ENCODE results near the gene NANP.

Gene NANP

DNA sequence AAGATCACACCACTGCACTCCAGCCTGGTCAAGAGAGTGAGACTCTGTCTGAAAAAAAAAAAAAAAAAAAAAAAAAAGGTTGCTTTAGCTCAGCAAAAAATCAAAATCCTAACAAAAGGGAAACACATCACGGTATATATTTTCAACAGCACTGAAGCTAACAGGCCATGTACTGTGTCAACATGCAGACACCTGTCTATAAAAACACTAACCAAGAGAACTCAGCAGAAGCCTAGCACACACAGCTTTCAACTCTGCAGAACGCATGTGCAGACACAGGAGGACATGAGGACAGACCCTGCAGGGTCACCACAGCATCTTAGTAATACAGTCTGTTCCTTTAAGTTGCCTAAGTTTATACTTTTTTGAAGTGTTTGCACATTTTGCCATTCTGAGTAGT lies 52.0 kb downstream of the NANP start:
- DNase-seq (ENCODE audit: low read depth, low spot score): no peak

DNA sequence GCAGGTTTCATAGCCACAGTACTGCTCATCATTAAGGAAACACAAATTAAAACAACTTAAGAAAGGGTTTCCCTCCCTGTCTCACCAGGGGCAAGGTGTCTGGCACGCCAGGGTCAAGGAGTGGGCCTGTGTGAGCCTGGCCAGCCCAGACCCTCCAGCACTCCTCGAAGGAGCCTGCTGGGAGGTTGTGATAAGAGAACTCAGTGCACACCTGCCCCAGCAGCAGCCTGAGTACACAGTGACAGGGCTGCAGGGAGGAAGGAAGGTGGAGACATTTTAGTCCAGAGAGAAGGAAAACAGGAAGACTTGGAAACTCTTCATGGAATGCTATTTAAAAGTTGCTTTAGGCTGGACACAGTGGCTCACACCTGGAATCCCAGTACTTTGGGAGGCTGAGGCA lies 52.6 kb downstream of the NANP start:
- no peak for DNase-seq (ENCODE audit: low read depth, low spot score)

DNA sequence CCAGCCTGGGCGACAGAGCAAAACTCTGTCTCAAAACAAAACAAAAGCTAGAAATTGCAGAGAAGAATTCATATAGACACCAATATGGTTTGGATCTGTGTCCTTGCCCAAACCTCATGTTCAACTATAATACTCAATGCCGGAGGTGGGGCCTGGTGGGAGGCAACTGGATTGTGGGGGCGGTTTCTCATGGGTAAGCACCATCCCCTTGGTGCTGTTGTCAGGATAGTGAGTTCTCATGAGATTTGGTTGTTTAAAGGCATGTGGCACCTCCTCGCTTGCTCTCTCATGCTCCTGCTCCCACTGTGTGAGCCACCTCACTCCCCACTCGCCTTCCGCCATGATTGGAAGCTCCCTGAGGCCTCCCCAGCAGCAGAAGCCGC lies 53.7 kb downstream of the NANP start:
- DNase-seq (ENCODE audit: low read depth, low spot score): no peak

DNA sequence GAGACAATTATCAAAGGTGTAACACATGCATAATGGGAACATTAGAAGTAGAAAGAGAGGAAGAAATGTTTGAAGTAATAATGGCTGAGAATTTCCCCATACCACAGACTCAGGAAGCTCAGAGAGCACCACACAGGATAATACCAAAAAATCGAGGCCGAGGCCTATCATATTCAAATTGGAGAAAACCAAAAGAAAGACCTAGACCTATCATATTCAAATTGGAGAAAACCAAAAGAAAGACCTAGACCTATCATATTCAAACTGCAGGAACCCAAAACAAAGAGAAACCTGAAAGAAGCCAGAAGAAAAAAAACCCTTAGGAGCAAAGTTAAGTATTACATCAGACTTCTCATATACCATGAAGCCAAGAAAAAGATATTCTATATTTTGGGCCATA lies 56.5 kb downstream of the NANP start:
- DNase-seq (ENCODE audit: low read depth, low spot score): no peak

DNA sequence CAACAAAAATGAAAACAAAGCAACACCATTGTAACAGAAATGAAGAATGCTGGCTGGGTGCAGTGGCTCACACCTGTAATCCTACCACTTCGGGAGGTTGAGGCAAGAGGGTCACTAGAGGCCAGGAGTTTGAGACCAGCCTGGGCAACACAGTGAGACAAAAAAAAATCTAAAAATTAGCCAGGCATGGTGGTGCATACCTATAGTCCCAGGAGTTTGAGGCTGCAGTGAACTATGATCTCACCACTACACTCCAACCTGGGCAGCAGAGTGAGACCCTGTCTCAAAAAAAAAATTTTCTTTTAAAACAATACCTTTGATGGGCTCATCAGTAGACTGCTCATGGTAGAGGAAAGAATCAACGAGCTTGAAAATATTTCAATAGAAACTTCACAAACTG lies 57.0 kb downstream of the NANP start:
- DNase-seq (ENCODE audit: low read depth, low spot score): no peak

DNA sequence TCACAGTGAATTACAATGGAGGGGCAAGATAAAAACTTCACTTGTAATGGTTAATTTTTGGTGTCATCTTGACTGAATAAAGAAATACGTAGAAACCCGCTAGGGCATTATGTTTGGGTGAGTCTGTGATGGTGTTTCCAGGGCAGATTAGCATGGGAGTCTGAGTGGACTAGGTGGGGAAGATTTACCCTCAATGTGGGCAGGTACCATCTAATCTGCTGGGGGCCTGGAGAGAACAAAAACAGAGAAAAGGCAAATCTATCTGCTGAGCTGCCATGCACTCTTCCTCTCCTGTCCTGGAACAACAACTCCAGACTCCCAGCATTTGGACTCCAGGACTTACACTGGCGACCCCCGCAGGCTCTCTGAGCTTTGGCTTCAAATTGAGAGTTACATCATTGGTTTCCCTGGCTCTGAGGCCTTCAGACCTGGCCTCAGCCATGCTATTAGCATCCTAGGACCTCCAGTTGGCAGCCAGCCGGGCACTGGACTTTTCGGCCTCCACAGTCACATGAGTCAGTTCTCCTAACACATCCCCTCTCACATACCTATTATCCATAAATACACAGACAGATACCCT lies 58.1 kb downstream of the NANP start:
- DNase-seq (ENCODE audit: low read depth, low spot score): no peak

DNA sequence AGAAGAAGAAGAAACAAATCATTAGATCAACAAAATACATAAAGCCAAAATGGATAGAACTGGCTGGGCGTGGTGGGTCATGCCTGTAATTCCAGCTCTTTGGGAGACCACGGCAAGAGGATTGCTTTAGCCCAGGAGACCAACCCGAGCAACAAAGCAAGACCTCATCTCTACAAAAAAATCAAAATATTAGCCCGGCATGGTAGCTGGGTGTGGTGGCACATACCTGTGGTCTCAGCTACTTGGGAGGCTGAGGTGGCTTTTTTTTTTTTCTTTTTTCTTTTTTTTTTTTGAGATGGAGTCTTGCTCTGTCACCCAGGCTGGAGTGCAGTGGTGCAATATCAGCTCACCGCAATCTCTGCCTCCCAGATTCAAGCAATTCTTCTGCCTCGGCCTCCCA lies 59.9 kb downstream of the NANP start:
- DNase-seq (ENCODE audit: low read depth, low spot score): no peak

DNA sequence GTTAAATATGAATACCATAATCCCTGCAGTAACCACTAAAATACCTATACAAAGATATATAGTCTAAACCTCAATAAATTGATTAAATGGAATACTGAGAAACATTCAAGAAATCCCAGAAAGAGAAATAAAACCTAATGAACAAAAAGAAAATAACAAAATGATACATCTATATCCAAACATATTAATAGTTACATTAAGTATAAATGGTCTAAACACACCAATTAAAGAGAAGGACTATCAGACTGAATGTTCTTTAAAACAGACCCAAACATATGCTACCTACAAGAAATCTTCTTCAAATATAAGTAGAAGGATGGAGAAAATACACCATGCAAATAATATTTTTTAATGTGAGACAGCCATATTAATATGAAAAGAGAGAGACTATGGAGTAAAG lies 60.5 kb downstream of the NANP start:
- no peak for DNase-seq (ENCODE audit: low read depth, low spot score)

Measured in activated CD4-positive, CD25-positive, alpha-beta regulatory T cell treated with anti-CD3 and anti-CD28 coated beads, Interleukin-2, amount 50 U/mL, for 16 hours (primary cell).